ENCODE results near the gene AVPR2. TPM values are rescaled to one million over a fixed set of nuclear protein-coding genes. Genes with fewer than 3 reads are reported as not detected.

The AVPR2 gene
- total and polyA plus RNA-seq, 9 of the 15 experiments (the other 6 are each of a cell fraction or from before 2014, with no cell fraction given) = not detected

DNA sequence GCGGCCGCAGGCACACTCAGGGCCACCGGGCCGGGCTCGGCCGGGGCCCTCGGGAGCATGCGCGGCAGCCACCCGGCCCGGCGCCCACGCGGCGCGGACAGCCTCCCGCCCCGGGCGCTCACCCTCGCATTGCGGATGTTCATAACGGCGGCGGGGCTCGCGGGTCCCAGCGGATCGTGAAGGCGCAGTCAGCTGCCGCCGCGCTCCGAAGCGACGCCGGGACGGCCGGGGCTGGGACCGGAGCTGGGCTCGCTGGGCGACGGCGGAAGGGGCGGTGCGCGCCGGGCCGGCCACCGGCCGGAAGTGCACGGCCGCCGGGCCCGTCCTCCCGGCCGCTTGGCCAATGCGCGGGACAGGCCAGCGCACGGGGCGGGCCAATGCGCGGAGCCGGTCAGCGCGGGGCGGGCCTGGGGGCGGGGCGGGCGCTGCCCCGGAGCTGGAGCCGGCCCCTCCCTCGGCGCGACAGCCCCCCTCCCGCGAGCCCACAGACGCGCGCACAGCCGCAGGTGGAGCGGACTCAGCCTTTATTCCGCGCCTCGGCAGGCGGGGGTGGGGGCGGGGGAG lies 30.4 kb downstream of the AVPR2 start, which contains the start of gene NAA10 (continued):
- TF ChIP-seq, protein P1, sequence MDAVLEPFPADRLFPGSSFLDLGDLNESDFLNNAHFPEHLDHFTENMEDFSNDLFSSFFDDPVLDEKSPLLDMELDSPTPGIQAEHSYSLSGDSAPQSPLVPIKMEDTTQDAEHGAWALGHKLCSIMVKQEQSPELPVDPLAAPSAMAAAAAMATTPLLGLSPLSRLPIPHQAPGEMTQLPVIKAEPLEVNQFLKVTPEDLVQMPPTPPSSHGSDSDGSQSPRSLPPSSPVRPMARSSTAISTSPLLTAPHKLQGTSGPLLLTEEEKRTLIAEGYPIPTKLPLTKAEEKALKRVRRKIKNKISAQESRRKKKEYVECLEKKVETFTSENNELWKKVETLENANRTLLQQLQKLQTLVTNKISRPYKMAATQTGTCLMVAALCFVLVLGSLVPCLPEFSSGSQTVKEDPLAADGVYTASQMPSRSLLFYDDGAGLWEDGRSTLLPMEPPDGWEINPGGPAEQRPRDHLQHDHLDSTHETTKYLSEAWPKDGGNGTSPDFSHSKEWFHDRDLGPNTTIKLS (IDR thresholded peaks at IDR 0.05; ENCODE audit: borderline replicate concordance, low read depth) = 0 out of 2 replicates have a peak, but pooled peaks have one; percentile 29
- TF ChIP-seq NCOR1 (IDR thresholded peaks at IDR 0.05) (no peak), MCM7 (IDR thresholded peaks at IDR 0.05) (no peak), SRSF3 (IDR thresholded peaks at IDR 0.05; ENCODE audit: insufficient read depth, low read length) (no peak), ZKSCAN1 (IDR thresholded peaks at IDR 0.05; ENCODE audit: low read depth, low read length) (no peak), ZNF561 (CRISPR knock-in tag; conservative IDR thresholded peaks at IDR 0.05) (no peak), CCNT2 (IDR thresholded peaks at IDR 0.05; ENCODE audit: borderline replicate concordance, extremely low read depth, insufficient read length, low read depth, low read length) (peak; percentile 55), FOXJ2 (tag; IDR thresholded peaks at IDR 0.05) (no peak), ZNF57 (CRISPR knock-in tag; IDR thresholded peaks at IDR 0.05) (no peak), RAD21 (CRISPR knock-in tag; conservative IDR thresholded peaks at IDR 0.05 in 1 of 2, IDR thresholded peaks at IDR 0.05 in 1 of 2) (peak in 1 of 2 experiments; percentile 3; a peak in 1 of 4 replicates), LCOR (CRISPR knock-in tag; IDR thresholded peaks at IDR 0.05) (no peak), TAF1 (IDR thresholded peaks at IDR 0.05; ENCODE audit: control insufficient read depth, extremely low read depth, insufficient read depth, low read length, severe bottlenecking) (peak; percentile 42), ASH1L (IDR thresholded peaks at IDR 0.05; ENCODE audit: borderline replicate concordance, low read depth, partially characterized antibody) (no peak), ZNF696 (CRISPR knock-in tag; conservative IDR thresholded peaks at IDR 0.05) (no peak), DNMT1 (IDR thresholded peaks at IDR 0.05) (no peak), PHB2 (IDR thresholded peaks at IDR 0.05; ENCODE audit: low read depth) (no peak)
- TF ChIP-seq, protein P2, sequence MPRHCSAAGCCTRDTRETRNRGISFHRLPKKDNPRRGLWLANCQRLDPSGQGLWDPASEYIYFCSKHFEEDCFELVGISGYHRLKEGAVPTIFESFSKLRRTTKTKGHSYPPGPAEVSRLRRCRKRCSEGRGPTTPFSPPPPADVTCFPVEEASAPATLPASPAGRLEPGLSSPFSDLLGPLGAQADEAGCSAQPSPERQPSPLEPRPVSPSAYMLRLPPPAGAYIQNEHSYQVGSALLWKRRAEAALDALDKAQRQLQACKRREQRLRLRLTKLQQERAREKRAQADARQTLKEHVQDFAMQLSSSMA (CRISPR knock-in tag; IDR thresholded peaks at IDR 0.05) = peak; percentile 89
- TF ChIP-seq, protein P3, sequence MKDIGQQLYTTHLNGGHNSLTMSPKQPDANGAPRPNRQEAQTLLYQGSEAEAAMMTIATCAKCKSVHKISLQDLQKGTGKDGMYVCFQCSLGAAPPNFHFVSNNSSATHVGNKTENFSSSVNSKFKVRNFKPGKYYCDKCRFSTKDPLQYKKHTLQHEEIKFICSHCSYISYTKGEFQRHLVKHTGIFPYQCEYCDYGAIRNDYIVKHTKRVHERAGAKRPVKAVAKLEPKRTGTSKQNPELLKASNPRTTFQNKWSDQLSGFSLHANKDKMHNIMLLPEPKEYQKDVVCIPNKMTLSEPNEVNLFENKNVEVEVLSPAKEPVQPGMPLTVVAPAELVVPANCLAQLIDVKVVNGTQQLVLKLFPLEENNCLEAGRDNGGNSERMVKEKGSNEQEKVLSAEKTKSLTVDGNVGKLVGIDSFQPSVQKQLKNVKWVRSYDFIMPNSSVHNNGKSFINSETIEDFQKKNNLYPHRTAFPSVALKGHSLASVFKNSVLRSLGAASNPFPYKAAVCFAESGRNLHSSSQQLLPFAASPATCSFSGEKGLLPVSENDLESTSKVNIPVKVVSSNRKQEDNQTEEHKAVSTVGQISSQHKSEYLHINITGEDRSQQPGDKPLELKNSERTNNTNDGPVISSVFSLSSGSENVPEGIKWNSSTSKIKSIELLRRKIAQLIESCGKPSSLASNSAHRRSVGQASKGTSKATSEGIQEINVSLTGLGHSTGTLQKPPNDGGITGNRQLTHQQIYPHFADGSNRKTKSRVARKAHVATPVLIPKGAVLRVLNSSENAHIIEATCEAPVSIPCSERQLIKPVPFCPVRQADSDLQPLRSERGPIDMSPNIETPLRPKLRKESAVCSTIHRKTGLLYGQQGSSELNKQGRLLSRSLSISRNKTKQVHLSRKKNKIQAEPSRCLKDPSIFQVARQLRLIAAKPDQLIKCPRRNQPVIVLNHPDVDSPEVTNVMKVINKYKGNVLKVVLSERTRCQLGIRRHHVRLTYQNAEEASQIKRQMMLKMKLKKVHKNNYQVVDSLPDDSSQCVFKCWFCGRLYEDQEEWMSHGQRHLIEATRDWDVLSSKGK (CRISPR knock-in tag; IDR thresholded peaks at IDR 0.05) = no peak
- TF ChIP-seq, protein P4, sequence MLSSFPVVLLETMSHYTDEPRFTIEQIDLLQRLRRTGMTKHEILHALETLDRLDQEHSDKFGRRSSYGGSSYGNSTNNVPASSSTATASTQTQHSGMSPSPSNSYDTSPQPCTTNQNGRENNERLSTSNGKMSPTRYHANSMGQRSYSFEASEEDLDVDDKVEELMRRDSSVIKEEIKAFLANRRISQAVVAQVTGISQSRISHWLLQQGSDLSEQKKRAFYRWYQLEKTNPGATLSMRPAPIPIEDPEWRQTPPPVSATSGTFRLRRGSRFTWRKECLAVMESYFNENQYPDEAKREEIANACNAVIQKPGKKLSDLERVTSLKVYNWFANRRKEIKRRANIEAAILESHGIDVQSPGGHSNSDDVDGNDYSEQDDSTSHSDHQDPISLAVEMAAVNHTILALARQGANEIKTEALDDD (IDR thresholded peaks at IDR 0.05) = no peak
- TF ChIP-seq, protein P5, sequence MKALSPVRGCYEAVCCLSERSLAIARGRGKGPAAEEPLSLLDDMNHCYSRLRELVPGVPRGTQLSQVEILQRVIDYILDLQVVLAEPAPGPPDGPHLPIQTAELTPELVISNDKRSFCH (CRISPR knock-in tag; IDR thresholded peaks at IDR 0.05) = no peak
- TF ChIP-seq, protein P5 (tag; IDR thresholded peaks at IDR 0.05) = no peak

Data from K562 (cell line).